ENCODE measurements around the gene MPZ.
"Not testable (repeated sequence)": the region's sequence is repeated elsewhere in the genome, so short reads cannot be mapped to it uniquely, and the experiment has no call there.

MPZ gene

DNA sequence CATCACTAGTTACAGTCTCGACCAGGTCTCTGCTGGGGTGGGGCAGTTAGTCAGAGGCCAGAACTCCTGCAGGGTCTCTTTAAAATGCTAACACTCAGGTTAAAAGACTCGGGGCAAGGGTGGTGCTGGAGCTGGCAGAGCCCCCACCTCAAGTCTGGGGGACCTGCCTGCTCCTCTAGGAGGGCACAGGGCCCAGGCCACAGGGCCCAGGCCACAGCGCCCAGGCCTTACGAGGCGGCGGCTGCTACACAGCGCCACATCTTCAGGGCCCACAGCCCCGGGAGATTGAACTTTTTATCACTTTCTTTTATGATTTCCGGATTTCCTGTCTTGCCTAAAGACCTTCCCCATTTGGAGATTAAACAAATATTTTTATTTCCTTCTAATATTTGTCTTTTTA, 10.4 kb downstream of the MPZ start:
- peak; percentile 7 for DNase-seq

DNA sequence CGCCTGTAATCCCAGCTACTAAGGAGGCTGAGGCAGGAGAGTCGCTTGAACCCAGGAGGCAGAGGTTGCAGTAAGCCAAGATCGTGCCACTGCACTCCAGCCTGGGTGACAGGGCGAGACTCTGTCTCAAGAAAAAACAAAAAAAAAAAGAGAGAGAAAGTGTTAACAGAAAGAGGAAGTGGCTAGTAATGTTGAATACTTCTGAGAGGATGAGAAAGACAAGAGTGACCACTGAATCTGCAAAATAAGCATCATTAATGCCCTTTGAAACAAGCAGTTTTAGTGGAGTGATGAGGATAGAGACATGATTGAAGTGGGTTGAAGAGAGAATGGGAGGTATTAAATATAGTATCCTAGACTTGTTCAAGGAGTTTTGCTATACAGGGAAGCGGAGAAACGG, 11.7 kb downstream of the MPZ start:
- DNase-seq = no peak

DNA sequence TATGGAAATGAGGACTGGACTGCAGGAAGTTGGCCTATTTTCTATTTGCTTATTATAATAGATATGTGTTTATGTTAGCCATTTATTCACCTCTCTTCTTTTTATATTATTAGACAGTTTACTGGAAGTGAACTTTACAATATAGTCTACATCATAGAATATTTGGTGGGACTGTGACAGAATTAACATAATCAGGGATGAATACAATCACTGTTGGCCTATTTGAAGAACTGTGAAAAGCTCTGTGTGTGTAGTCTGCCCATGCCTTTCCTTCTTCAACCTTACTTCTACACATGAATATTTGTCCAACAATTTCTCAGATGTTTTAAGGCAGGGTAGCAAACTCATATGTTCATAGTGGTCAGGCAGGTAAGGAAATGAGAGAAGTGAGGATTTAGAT, 12.4 kb downstream of the MPZ start:
- no peak for DNase-seq

DNA sequence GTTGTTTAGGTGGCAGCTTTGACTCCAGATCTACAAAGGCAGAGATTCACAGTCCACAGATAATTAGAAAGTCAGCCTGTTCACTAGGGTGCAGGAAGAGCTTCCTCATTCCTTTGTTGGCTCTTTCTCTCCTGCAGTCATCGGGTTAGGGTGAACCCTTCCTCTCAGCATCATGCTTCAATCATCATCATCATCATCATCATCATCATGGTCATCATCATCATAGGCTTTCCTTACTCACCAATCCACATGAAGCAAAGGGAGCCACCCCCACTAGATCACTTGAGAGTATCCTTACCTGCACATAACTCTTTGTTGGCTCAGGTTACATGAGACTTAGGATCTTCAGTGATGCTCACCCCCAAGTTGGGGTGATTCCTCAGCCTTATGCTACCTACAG, 19.0 kb downstream of the MPZ start:
- DNase-seq = no peak

- no peak for DNase-seq
Measured at GRCh38 chr1:161287482-161288054, 22.2 kb downstream of the MPZ start.

- no peak for DNase-seq
Measured at GRCh38 chr1:161285521-161285920, 24.2 kb downstream of the MPZ start.

- DNase-seq = no peak
Measured at GRCh38 chr1:161285113-161285512, 24.7 kb downstream of the MPZ start.

- no peak for DNase-seq
Measured at GRCh38 chr1:161282991-161283390, 26.8 kb downstream of the MPZ start.

DNA sequence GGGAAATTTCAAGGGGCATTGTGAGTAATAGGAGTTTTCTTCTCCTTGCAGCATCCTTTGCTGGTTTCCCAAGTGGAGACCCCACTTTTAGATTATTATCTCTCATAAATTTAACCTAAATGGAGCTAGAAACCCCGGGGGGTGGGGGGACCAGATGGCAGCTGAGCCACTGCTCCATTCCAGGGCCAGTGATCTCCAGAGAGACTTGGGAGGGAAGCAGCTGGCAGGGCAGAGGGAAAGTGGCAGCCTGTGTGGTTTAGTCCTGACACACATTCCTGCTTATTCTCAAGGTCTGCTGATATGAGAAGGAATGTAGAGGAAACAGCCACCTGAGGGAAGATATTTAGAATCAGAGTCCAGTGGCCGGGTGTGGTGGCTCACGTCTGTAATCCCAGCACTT, 34.9 kb downstream of the MPZ start:
- DNase-seq = no peak

DNA sequence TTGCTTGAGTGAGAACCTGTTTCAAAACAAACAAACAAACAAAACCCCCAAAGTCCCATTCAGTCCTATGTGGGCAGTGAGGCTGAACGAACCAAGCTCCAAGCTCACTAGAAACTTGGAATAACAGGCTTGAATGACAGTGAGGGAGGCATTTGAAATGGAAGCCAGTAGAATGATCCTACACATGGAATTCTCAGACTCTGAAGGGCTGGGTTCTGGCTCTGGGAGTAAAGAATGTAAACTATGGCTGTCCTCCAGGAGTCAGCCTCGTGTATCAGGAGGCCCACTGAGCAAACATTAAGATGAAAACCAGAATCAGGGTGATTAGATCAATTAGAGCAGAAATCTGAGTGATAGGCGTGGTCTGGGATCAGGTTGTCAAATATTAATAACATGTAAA, 36.4 kb downstream of the MPZ start:
- no peak for DNase-seq

GRCh38 chr1:161267321-161267720, 42.4 kb downstream of the MPZ start:
- no peak for DNase-seq

DNA sequence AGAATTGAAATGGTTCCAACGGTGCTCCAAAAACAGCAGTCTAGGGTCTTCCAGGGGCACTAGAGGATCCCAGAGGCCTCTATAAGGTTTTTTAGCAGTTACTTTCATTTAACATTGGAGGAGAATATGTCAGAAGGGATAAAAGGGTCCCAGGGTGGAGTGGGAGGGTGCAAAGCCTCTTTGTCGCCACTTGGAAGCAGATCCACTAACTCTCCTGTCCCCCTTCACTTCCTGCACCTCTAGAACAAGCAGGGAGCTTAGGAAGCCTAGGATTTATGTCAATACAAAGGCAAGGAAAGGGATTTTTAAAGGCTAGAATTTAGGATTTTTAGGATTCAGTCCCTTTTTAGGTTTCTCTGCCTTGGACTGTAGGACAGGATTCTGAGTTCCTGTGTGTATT, 42.9 kb downstream of the MPZ start:
- no peak for DNase-seq

DNA sequence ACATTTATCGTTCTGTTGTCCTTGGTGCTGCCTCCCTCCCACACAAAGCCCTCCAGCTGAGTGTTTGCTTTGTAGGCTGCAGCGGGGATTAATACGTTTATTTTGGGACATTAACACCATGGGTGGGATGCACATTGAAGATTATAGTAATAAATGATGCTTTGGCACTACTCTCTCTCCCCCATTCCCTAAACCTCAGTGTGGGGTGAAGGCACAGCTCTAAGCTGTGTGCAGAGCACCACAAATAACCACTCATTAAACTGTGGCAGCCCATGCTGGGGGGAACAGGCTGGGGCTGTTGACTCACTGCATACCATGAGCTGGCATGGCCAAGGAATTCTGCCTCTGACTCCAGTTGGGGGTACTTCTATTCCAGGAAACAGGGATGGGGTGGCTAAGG, 43.6 kb downstream of the MPZ start:
- no peak for DNase-seq

DNA sequence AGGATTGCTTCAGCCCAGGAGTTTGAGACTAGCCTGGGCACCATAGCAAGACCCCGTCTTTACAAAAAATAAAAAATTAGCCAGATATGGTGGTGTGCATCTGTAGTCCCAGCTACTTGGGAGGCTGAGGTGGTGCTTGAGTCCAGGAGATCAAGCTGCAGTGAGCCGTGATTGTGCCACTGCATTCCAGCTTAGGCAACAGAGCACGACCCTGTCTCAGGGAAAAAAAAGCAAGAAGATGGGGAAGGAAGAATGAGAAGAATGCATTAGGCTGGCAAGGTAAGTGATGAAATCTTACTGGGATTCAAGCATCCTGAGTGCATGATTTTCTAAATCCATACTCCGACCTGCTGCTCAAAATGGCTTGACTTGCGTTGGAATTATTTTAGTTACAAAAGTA, 44.5 kb downstream of the MPZ start:
- no peak for DNase-seq

- no peak for DNase-seq
Measured at GRCh38 chr1:161261261-161262235, 48.2 kb downstream of the MPZ start.

DNA sequence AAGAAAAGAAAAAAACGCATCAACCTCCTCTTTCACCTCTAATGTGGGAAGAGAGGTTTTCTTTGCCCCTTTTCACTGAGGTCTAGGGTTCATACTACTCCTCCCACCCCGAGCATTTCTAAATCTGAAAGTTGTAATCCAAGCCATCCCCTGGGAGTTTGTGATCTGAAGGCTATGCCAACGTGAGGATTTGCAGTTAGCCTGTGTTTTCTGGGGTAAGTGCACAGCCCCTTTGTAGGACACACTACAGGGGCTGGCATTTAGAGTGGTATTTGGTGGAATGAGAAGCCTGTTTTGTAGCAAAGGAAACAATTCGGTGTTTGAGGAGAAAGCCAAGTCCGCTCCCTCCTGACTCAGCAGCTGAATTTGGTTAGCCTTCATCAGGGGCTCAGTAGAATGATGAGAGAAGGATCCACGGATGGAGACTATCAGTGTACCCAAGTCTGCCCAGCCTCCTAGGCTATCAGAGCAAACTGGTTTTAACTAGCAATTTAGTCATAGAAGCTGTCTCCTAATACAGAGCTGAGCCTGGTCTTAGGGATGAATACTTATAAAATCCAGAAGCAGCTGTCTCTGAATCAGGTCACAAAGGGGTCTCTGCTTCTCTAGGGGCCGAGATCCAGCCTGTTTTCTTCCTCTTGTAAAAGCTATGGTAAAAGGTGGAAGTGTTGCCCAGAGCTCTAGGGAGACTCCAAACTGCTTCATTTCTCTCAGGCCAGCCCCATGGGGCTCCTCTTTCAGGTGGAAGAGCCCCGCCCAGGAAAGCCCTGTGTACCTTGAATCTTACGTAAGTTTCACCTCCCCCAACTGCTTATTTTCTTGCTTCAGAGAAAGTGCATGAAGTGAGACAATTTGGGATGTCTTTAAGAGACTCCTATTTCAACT, 49.1 kb downstream of the MPZ start:
- DNase-seq = no peak

DNA sequence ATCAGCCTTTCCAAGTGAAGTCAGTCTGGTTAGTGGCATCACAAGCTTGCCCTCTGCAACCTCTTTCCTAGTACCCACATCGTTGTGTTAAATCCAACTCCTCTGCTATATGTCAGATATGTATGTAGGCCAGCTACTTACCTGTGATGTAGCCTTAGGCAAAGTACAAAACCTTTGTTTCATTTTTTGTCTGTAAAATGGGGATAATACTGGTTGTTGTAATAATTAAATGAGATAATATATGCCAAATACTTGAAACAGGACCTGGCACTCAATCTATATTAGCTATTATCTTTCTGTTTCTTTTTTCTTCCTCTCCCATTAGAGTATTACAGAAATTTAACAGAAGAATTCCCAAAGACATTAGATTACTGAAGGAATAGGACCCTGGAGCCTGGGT, 50.0 kb downstream of the MPZ start:
- no peak for DNase-seq

DNA sequence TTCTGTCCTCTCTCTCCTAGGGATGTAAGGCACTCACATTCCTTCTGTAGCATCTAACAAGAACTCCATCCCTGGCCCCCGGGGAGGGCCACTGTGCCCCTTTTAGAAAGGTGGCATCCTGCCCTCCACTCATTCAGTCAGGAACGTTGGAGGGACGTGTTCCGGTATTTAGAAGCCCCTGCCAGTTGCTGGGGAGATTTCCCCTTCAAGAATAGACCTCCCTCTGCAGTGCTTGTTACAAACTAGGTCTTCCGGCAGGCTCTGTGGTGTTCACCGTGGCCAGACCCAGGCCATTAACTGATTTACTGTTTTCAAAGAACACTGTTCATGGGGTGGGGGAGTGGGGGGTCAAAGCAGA, 50.4 kb downstream of the MPZ start:
- DNase-seq = no peak

DNA sequence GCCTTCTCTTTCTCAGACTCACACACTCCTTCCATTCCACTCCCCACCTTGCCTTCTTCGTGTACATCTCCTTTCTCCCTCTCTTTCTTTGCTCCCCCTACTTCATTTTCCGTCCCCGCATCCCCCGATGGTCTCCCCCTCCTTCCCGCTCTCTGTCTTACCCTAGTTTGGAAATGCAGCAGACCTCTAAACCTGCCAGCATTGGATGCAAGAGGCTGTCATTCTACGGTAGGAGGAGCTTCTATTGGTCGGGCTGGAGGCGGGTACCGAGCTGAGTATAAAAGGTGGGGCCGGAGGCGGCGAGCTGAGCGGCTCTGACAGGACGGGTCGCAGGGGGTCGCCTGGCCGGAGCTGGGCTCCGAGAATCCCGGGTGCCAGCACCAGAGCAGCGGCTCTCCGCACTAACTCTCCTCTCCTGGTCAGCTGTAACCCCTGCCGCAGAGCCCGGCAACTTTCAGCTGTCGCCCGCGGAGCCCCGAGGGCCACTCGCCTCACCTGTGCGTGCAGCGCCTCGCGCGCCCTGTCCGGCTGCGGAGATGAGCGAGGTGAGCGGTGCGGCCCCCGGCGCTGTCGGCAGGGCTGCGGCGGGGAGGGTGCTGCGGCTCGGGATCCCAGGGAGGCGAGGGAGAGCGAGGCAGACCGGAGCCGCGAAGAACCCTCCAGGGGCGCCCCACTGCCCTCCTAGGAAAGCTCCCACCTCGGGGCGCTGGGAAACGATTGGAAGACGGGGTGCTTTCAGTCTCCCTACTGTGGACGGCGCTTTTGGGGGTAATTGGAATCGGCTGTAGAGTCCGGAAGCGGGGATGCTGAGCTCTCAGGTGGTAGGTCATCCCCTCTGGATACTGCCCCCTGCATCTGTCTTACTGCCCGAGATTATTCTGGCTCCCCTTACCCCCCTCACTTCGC, 51.1 kb downstream of the MPZ start, which contains the start of gene PCP4L1:
TSS of gene PCP4L1 (plus strand) at position 307 of the 906 bp plus-strand sequence. CDS start at position 537, 230 bp downstream.
- peak; percentile 34 for DNase-seq

GRCh38 chr1:161257109-161257508, 52.7 kb downstream of the MPZ start:
- DNase-seq = not testable (repeated sequence)

GRCh38 chr1:161255955-161256520, 53.7 kb downstream of the MPZ start:
- DNase-seq = not testable (repeated sequence)

- not testable (repeated sequence) for DNase-seq
Measured at GRCh38 chr1:161255302-161255701, 54.5 kb downstream of the MPZ start.
